Heart right ventricle (tissue), 16 donors: Measurements from ENCODE around the gene AUP1. TPM values are rescaled to one million over a fixed set of nuclear protein-coding genes. Genes with fewer than 3 reads are reported as not detected.

Experiments
- ATAC-seq, 8 donors: fragments of 200-7000 bp; cut with Tn5 transposase; one replicate each; pipeline ENCODE4 v1.9.1; 2020; ENCODE audit warnings: mild to moderate bottlenecking in 8 of 8, moderate library complexity in 8 of 8, moderate number of reproducible peaks in 1 of 8
- DNase-seq, 2 donors: peaks; one replicate each; pipeline ENCODE4 v3.0.0-alpha.2; 2020
- H3K27ac ChIP-seq, 10 donors: fragments of 200-600 bp; sonication (generic) in 2 of 10; one replicate each; pipeline versions ENCODE4 v1.5.0 to v1.8.0; 2020 to 2022; ENCODE audit warnings: mild to moderate bottlenecking in 3 of 10
- H3K27me3 ChIP-seq, 7 donors: fragments of 200-600 bp; one replicate each; pipeline ENCODE4 v1.8.0; 2021 to 2022; ENCODE audit warnings: mild to moderate bottlenecking in 2 of 7
- H3K36me3 ChIP-seq, 9 donors: fragments of 200-600 bp; sonication (generic) in 1 of 9; one replicate each; pipeline versions ENCODE4 v1.5.0 to v1.8.0; 2020 to 2022; ENCODE audit warnings: mild to moderate bottlenecking in 2 of 9
- H3K4me1 ChIP-seq, 9 donors: fragments of 200-600 bp; sonication (generic) in 1 of 9; one replicate each; pipeline versions ENCODE4 v1.5.0 to v1.8.0; 2020 to 2022; ENCODE audit warnings: mild to moderate bottlenecking in 4 of 9
- H3K4me3 ChIP-seq, 10 donors: fragments of 200-600 bp; sonication (generic) in 2 of 10; one replicate each; pipeline versions ENCODE4 v1.5.0 to v1.8.0; 2020 to 2022; ENCODE audit warnings: mild to moderate bottlenecking in 7 of 10, moderate library complexity in 2 of 10
- H3K9me3 ChIP-seq, 11 donors: fragments of 200-600 bp in 10 of 11; sonication (generic) in 2 of 11; one replicate each; pipeline versions ENCODE4 v1.5.0 to v1.8.0; 2013 to 2022; ENCODE audit warnings: mild to moderate bottlenecking in 2 of 11, control low read depth in 1 of 11, moderate library complexity in 1 of 11
- CTCF ChIP-seq, 9 donors: fragments of 200-600 bp; sonication (generic) in 2 of 9; IDR thresholded peaks; one replicate each; pipeline versions ENCODE4 v1.5.0 to v1.8.0; 2021 to 2022; ENCODE audit warnings: antibody characterized with exemption in 9 of 9, mild to moderate bottlenecking in 5 of 9, moderate library complexity in 1 of 9
- WGBS, 2 donors: extraction: QIAGEN DNeasy Blood & Tissue Kit; methylation state at CpG; one replicate each; pipeline ENCODE4 v1.1.7; 2013; ENCODE audit warnings: inconsistent platforms in 1 of 2; 5-methylcytosine and 5-hydroxymethylcytosine counted together
- intact Hi-C, 10 donors: fragments of 100-400 bp; cut with DNase I; formaldehyde crosslinking; loops; one replicate each; pipeline versions ENCODE4 v1.11.1 to v1.14.2; 2022
- polyA plus RNA-seq, 2 donors: library from polyadenylated mRNA; stranded (reverse); fragments of 200-250 nt; gene quantifications; one replicate each; pipeline ENCODE4 v1.2.3, GENCODE V29; 2013
- total RNA-seq, 10 donors: library from RNA; stranded (reverse); fragmentation: NEBNext Ultra II Directional in 3 of 10; extraction: Animal tissue kit (Norgen Biotek cat#: 25700) in 3 of 10; gene quantifications; one replicate each; pipeline versions ENCODE4 v1.2.1 to v1.2.4, GENCODE V29; 2021 to 2023
- donor health status: Arrhythmogenic right ventricular cardiomyopathy.
- donor health status: ischemic (EF 13 %, LVEDD 7.1; RV severe dilation, severe dysfunction).
- donor health status: healthy with polysubstance abuse.
- donor health status: DM: no; HTN: yes; CAD: no.
- donor health status: DM: no; HTN: no; CAD: no.
- donor health status: ischemic (EF 25% LVEDD 6.9; RV normal size, moderate dysfunction).
- donor health status: ischemic (EF 25% LVEDD 5.7; RV mildly dilated, moderate dysfunction).
- donor health status: healthy.
- donor health status: DM: yes; HTN: yes; CAD: no.
- donor health status: Ischemic cardiomyopathy.
- donor health status: ischemic (EF 35%, LVEDD 5.7; RV mildly dilated, moderate dysfunction).
- donor health status: nonischemic (EF 11% LVEDD 7.7; RV severe dilation, severe dysfunction).
- donor health status: DM: yes; HTN: yes; CAD: no.
- donor health status: PGD.
- donor health status: ischemic (EF 29% LVEDD 5.4; RV normal size, mild dysfunction).
- donor health status: nonischemic (EF 23%, LVEDD 6.1; RV moderate dilation, normal function).

Gene AUP1
- total and polyA plus RNA-seq, 12 donors: 31.4 to 163 (median 42.9) TPM

DNA sequence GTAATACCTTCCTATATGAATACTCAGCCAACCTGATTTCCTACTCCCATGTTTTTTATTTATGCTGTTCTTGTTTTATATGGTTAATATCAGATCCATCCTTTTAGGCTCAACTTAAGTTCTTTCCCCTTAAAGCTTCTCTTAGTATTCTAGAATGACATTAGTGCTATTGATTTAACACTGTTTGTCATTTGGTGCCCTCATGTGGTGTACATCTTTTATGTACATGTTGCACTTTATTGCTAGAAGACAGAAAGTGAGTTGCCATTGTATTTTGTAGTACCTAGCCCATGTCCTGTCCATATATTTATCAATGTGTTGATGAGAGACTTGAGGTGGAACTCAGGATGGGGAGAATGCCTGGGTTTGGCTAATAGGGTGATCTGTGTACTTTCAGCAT, 2.7 kb upstream of the AUP1 start:
- no peak for DNase-seq
- Histone ChIP-seq H3K9me3 (no peaks in the 10 kb centered on the region), H3K36me3 (peaks cover 0 to 57% (median 21%) of the 10 kb centered on the region in 9 donors), H3K4me1 (peaks cover 12 to 35% (median 30%) of the 10 kb centered on the region in 9 donors), H3K4me3 (no peak overlapping the region), H3K27ac (peak overlapping the region in 1 of 10 donors; percentile 2), H3K27me3 (no peaks in the 10 kb centered on the region)
- ATAC-seq: no peak
- peak in 7 of 9 donors; percentile 14 to 45 (median 29) for TF ChIP-seq CTCF (IDR thresholded peaks at IDR 0.05)
- intact Hi-C loops: loop anchor here in 2 of 10 donors (5.0 kb wide), 2 partner anchors 50 to 55 kb away; partner anchors contain the start of genes CCDC142 (in 1 of the 2) and TTC31 (in 1 of the 2)

DNA sequence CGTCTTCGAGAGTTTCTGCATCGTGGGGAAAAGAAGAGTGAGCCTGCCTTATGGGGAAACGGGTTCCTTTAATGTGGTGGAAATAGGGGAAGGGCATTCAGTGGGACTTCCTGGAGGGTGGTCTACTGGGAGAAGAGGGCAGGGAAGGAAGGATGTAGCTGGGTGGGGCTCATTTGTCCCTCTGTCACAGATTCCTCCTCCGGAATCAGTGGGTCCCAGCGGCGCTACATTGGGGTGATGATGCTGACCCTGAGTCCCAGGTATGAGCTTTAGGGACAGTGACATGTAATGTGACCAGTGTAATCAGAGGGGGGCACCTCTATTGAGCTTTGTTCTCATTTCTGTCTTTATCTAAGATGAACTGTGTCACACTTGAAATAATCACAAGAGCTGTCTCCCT, 2.2 kb upstream of the AUP1 start:
- Histone ChIP-seq H3K36me3 (peaks cover 0 to 62% (median 27%) of the 10 kb centered on the region in 9 donors), H3K4me3 (no peak overlapping the region), H3K4me1 (peaks cover 12 to 35% (median 31%) of the 10 kb centered on the region in 9 donors), H3K27me3 (no peaks in the 10 kb centered on the region), H3K27ac (peak overlapping the region in 3 of 10 donors; percentile 2 to 92 (median 91)), H3K9me3 (no peaks in the 10 kb centered on the region)
- intact Hi-C loops: loop anchor here in 3 of 10 donors (2.0 to 5.0 kb wide), 3 partner anchors 21 to 56 kb away; partner anchors contain the start of genes CCDC142 (in 1 of the 3), LOXL3 (in 1 of the 3) and TTC31 (in 1 of the 3)
- ATAC-seq (no peak), DNase-seq (no peak)
- WGBS, 2 donors: 77 to 81% methylated on average over 7 of the region's 7 CpGs
- no peak for TF ChIP-seq CTCF (IDR thresholded peaks at IDR 0.05)

DNA sequence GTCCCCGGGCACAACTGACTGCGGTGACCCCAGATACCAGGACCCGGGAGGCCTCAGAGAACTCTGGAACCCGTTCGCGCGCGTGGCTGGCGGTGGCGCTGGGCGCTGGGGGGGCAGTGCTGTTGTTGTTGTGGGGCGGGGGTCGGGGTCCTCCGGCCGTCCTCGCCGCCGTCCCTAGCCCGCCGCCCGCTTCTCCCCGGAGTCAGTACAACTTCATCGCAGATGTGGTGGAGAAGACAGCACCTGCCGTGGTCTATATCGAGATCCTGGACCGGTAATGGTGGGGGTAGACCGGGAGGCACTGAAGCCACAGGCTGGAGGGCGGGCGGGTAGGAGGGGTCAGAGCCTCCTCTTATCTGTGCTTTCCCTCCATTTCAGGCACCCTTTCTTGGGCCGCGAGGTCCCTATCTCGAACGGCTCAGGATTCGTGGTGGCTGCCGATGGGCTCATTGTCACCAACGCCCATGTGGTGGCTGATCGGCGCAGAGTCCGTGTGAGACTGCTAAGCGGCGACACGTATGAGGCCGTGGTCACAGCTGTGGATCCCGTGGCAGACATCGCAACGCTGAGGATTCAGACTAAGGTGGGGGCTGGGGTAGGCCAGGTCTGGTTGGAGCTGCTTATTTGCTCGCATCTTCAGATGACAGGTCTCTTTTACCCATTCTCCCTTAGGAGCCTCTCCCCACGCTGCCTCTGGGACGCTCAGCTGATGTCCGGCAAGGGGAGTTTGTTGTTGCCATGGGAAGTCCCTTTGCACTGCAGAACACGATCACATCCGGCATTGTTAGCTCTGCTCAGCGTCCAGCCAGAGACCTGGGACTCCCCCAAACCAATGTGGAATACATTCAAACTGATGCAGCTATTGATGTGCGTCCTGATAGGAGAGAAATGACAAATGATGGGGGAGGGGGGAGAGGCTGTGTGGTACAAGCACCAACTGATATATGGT, 1.0 kb upstream of the AUP1 start:
- Histone ChIP-seq H3K27me3 (no peaks in the 10 kb centered on the region), H3K36me3 (peaks cover 0 to 72% (median 34%) of the 10 kb centered on the region in 9 donors), H3K27ac (peak overlapping the region; percentile 25 to 95 (median 91)), H3K4me1 (peaks cover 12 to 35% (median 31%) of the 10 kb centered on the region in 9 donors), H3K4me3 (peak overlapping the region; percentile 63 to 97 (median 86)), H3K9me3 (no peaks in the 10 kb centered on the region)
- intact Hi-C loops: loop anchor here in 3 of 10 donors (2.0 to 5.0 kb wide), 3 partner anchors 22 to 57 kb away; partner anchors contain the start of genes CCDC142 (in 1 of the 3), LOXL3 (in 1 of the 3) and TTC31 (in 1 of the 3)
- ATAC-seq: peak; percentile 4 to 50 (median 16)
- DNase-seq: peak in 1 of 2 donors; percentile 41
- WGBS, 2 donors: 3 to 4% methylated on average over 54 of the region's 54 CpGs
- TF ChIP-seq CTCF (IDR thresholded peaks at IDR 0.05): no peak
